A549 (cell line): ENCODE measurements around the gene GSE1.

Source experiments
- BCL3 ChIP-seq: fragments of >200 bp; sonication (Bioruptor Twin); formaldehyde crosslinking; IDR thresholded peaks from 3 replicates; pipeline ENCODE4 v1.6.1; 2016
- BHLHE40 ChIP-seq: IDR thresholded peaks from 2 replicates; pipeline ENCODE4 v1.6.1; 2012; ENCODE audit warnings: low read depth, low read length, inconsistent platforms
- CTCF ChIP-seq: fragments of >200 bp; sonication (Bioruptor Twin); formaldehyde crosslinking; IDR thresholded peaks from 3 replicates; pipeline ENCODE4 v1.5.1; 2016
- HES2 ChIP-seq: fragments of >200 bp; sonication (Bioruptor Twin); formaldehyde crosslinking; IDR thresholded peaks from 2 replicates; pipeline ENCODE4 v1.6.1; 2016
- HMGXB4 ChIP-seq: fragments of 250-450 bp; sonication (Bioruptor Pico); IDR thresholded peaks from 2 replicates; pipeline ENCODE4 v1.5.0; 2021; ENCODE audit warnings: mild to moderate bottlenecking, moderate library complexity, borderline replicate concordance
- JUNB ChIP-seq: fragments of >200 bp; sonication (Bioruptor Twin); formaldehyde crosslinking; IDR thresholded peaks from 2 replicates; pipeline ENCODE4 v1.6.1; 2016
- MAX ChIP-seq: IDR thresholded peaks from 2 replicates; pipeline ENCODE4 v1.6.1; 2012
- MYC ChIP-seq: IDR thresholded peaks from 2 replicates; pipeline ENCODE4 v1.6.1; 2012; ENCODE audit warnings: mild to moderate bottlenecking, inconsistent platforms, low read length, improper control_type of control experiment, borderline replicate concordance
- PBX3 ChIP-seq: IDR thresholded peaks from 2 replicates; pipeline ENCODE4 v1.6.1; 2012
- PHF8 ChIP-seq: fragments of 200-600 bp; sonication (generic); IDR thresholded peaks from 2 replicates; pipeline ENCODE4 v1.6.1; 2016; ENCODE audit warnings: low read depth, mild to moderate bottlenecking, antibody characterized with exemption, moderate library complexity, borderline replicate concordance
- POLR2A ChIP-seq: IDR thresholded peaks from 2 replicates; pipeline ENCODE4 v1.6.1; 2012; ENCODE audit warnings: mild to moderate bottlenecking, low read length
- RCOR1 ChIP-seq: fragments of 150-350 bp; IDR thresholded peaks from 2 replicates; pipeline ENCODE4 v1.6.1; 2014; ENCODE audit warnings: antibody characterized with exemption, low read length, low read depth
- REST ChIP-seq: fragments of 200-600 bp; sonication (generic); IDR thresholded peaks from 2 replicates; pipeline ENCODE4 v1.6.1; 2016; ENCODE audit warnings: antibody characterized with exemption, mild to moderate bottlenecking, moderate library complexity
- SREBF2 ChIP-seq: fragments of 450-650 bp; IDR thresholded peaks from 2 replicates; pipeline ENCODE4 v1.6.1; 2014; ENCODE audit warnings: mild to moderate bottlenecking, moderate library complexity

GRCh38 chr16:85579923-85580580 is 33.1 kb upstream of the GSE1 start:
- TF ChIP-seq BCL3 (no peak), CTCF (no peak), MAX (no peak), REST (no peak), POLR2A (no peak), BHLHE40 (no peak), HMGXB4 (CRISPR knock-in tag) (no peak), RCOR1 (no peak), HES2 (no peak), PBX3 (no peak), JUNB (no peak), MYC (no peak), PHF8 (no peak), SREBF2 (no peak)
